Natural killer cell (primary cell): ENCODE results near the gene CCDC187. TPM values are rescaled to one million over a fixed set of nuclear protein-coding genes. Genes with fewer than 3 reads are reported as not detected.

ENCODE experiments used
- ATAC-seq, 3 donors: fragments of 150-1000 bp in 2 of 3; fragments of 200-7000 bp in 1 of 3; cut with Tn5 transposase; 1 replicate in 1 of 3; 2 replicates in 2 of 3; pipeline ENCODE4 v1.10.0; 2021; ENCODE audit warnings: mild to moderate bottlenecking in 2 of 3, moderate library complexity in 2 of 3
- DNase-seq, 2 donors: peaks; one replicate each; pipeline versions ENCODE4 v3.0.0 to v3.0.0-alpha.2; 2013 to 2021; ENCODE audit warnings: mixed read lengths in 1 of 2
- H3K27ac ChIP-seq: one replicate; pipeline ENCODE4 v1.5.1; 2013; ENCODE audit warnings: mild to moderate bottlenecking, low read length
- H3K27me3 ChIP-seq: one replicate; pipeline ENCODE4 v1.6.1; 2013; ENCODE audit warnings: low read length; ENCODE audit not compliant: control insufficient read depth, insufficient read depth
- H3K36me3 ChIP-seq: one replicate; pipeline ENCODE4 v1.6.1; 2013; ENCODE audit warnings: low read length; ENCODE audit not compliant: control insufficient read depth, insufficient read depth
- H3K4me1 ChIP-seq: one replicate; pipeline ENCODE4 v1.6.1; 2013; ENCODE audit warnings: low read length; ENCODE audit not compliant: control insufficient read depth, insufficient read depth
- H3K4me3 ChIP-seq: one replicate; pipeline ENCODE4 v1.5.1; 2013; ENCODE audit warnings: low read length
- H3K9me3 ChIP-seq: one replicate; pipeline ENCODE4 v1.6.1; 2013; ENCODE audit warnings: low read length; ENCODE audit not compliant: control insufficient read depth, insufficient read depth
- H3K27ac Mint-ChIP-seq, 2 donors: one replicate each; pipeline ENCODE4 v1.8.0; 2022; ENCODE audit warnings: mild to moderate bottlenecking in 2 of 2, mixed read lengths in 2 of 2, moderate library complexity in 1 of 2
- H3K27me3 Mint-ChIP-seq, 2 donors: one replicate each; pipeline ENCODE4 v1.8.0; 2022; ENCODE audit warnings: low read depth in 2 of 2, mixed read lengths in 2 of 2
- H3K36me3 Mint-ChIP-seq: one replicate; pipeline ENCODE4 v1.8.0; 2022; ENCODE audit warnings: mixed read lengths
- H3K4me1 Mint-ChIP-seq, 2 donors: one replicate each; pipeline ENCODE4 v1.8.0; 2022; ENCODE audit warnings: mixed read lengths in 2 of 2
- H3K4me3 Mint-ChIP-seq: one replicate; pipeline ENCODE4 v1.8.0; 2022; ENCODE audit warnings: mild to moderate bottlenecking, moderate library complexity, mixed read lengths
- H3K9me3 Mint-ChIP-seq, 2 donors: one replicate each; pipeline ENCODE4 v1.8.0; 2022; ENCODE audit warnings: mixed read lengths in 2 of 2
- WGBS: methylation state at CpG from one replicate; pipeline ENCODE4 v1.1.7; 2013; ENCODE audit warnings: missing lambda C conversion rate; ENCODE audit not compliant: insufficient coverage; 5-methylcytosine and 5-hydroxymethylcytosine counted together
- intact Hi-C: fragments of 100-400 bp; cut with micrococcal nuclease; formaldehyde crosslinking; loops from one replicate; pipeline ENCODE4 v1.14.2; 2022
- total RNA-seq, 4 donors: library from RNA; stranded (reverse); fragments of 120-200 nt in 1 of 4; gene quantifications; one replicate each; pipeline versions ENCODE4 v1.2.3 to v1.2.4, GENCODE V29; 2013 to 2022
- TF ChIP-seq, protein P1 (sequence below): fragments of 200-600 bp; IDR thresholded peaks from one replicate; pipeline ENCODE4 v1.8.0; 2022; ENCODE audit warnings: antibody characterized with exemption

The CCDC187 gene
- total RNA-seq, 3 donors from 2014 or later (not counting 1 experiment from before 2014, with no cell fraction given), result 0.18 TPM; not detected in 2

DNA sequence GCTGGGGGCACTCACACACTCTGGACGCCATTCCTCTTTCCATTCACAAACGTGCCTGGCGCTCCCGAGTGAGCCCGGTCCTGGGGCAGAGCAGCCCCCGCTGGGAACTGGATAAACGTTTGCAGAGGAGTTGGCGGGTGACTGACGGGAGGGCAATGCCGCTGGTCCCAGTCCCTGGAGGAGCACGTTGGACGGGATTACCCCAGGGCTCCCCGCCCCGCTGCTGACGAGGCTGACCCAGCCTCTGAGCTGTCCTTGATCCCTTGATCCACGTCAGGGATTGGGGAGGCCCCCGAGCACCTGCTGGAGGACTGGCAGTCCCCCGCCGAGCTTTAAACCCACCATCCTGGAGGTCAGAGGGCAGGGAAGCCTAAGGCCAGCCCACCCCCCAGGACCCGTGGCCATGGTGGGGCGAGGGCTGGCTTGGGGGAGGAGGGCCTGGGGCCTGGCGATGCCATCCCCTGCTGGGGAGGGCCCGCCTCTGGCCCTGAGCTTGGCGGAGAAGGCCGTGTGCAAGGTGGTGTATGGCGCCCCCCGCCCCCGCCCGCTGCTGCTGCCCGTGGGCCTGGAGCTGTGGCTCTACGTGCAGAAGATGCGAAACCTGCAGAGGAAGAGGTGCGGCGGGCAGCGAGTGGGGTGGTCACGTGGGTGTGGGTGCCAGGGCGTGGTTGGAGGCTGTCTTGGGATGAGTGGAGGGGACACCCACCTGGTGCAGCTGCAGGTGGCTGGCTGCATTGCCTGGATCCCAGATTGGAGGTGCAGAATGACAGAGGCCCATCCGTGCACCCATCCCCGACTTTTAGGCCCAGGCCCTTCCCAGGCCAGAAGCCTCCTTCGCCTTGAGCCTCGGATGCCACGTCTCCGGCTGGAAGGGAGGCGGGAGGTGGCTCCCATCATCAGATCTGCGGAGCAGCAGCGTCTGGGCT is 27.9 kb upstream of the CCDC187 start:
- WGBS, result 79% methylated on average over 46 of the region's 46 CpGs
- H3K36me3 Mint-ChIP-seq, result no peaks in the 10 kb centered on the region
- Histone ChIP-seq H3K4me3 (no peak overlapping the region), H3K36me3 (no peaks in the 10 kb centered on the region), H3K9me3 (no peaks in the 10 kb centered on the region), H3K27me3 (peaks cover 4% of the 10 kb centered on the region), H3K27ac (no peak overlapping the region), H3K4me1 (peaks cover 13% of the 10 kb centered on the region)
- H3K27me3 Mint-ChIP-seq, result peaks cover 0 to 3% of the 10 kb centered on the region in 2 donors
- no peak overlapping the region for H3K4me3 Mint-ChIP-seq
- no peak overlapping the region for H3K27ac Mint-ChIP-seq
- H3K9me3 Mint-ChIP-seq, result no peaks in the 10 kb centered on the region
- TF ChIP-seq, protein P1, sequence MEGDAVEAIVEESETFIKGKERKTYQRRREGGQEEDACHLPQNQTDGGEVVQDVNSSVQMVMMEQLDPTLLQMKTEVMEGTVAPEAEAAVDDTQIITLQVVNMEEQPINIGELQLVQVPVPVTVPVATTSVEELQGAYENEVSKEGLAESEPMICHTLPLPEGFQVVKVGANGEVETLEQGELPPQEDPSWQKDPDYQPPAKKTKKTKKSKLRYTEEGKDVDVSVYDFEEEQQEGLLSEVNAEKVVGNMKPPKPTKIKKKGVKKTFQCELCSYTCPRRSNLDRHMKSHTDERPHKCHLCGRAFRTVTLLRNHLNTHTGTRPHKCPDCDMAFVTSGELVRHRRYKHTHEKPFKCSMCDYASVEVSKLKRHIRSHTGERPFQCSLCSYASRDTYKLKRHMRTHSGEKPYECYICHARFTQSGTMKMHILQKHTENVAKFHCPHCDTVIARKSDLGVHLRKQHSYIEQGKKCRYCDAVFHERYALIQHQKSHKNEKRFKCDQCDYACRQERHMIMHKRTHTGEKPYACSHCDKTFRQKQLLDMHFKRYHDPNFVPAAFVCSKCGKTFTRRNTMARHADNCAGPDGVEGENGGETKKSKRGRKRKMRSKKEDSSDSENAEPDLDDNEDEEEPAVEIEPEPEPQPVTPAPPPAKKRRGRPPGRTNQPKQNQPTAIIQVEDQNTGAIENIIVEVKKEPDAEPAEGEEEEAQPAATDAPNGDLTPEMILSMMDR, result no peak
- intact Hi-C loops, result no loop called here
- H3K4me1 Mint-ChIP-seq, result no peaks in the 10 kb centered on the region
- DNase-seq (no peak), ATAC-seq (no peak)

DNA sequence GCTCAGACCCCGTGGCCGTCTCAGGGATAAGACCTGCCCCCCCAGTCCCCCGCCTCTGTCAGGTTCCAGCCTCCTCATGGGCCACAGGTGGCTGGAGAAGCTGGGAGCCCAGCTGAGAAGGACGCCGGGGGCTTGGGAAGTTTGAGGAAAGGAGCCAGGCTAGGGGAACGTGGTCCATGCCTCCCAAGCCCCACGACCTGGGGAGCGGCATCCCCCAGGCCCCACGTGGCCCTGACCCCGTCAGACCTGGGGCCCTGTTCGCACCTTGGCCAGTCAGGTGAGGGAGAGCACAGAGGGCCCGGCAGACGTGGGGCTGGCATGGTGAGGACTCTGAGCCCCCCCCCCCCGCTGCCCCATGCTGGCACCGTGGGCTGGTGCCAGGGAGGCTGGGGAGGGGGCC is 27.1 kb upstream of the CCDC187 start:
- H3K27me3 Mint-ChIP-seq, result peaks cover 0 to 3% of the 10 kb centered on the region in 2 donors
- no peaks in the 10 kb centered on the region for H3K36me3 ChIP-seq
- no peak for ATAC-seq
- DNase-seq, result no peak
- no peak overlapping the region for H3K4me3 Mint-ChIP-seq
- H3K9me3 Mint-ChIP-seq, result no peaks in the 10 kb centered on the region
- 94% methylated on average over 15 of the region's 15 CpGs for whole genome bisulfite sequencing
- peaks cover 20% of the 10 kb centered on the region for H3K4me1 ChIP-seq
- H3K4me1 Mint-ChIP-seq, result no peaks in the 10 kb centered on the region
- peaks cover 6% of the 10 kb centered on the region for H3K27me3 ChIP-seq
- H3K4me3 ChIP-seq, result no peak overlapping the region
- intact Hi-C loops, result no loop called here
- H3K27ac Mint-ChIP-seq, result no peak overlapping the region
- TF ChIP-seq, protein P1, result no peak
- no peaks in the 10 kb centered on the region for H3K36me3 Mint-ChIP-seq
- no peaks in the 10 kb centered on the region for H3K9me3 ChIP-seq
- no peak overlapping the region for H3K27ac ChIP-seq

DNA sequence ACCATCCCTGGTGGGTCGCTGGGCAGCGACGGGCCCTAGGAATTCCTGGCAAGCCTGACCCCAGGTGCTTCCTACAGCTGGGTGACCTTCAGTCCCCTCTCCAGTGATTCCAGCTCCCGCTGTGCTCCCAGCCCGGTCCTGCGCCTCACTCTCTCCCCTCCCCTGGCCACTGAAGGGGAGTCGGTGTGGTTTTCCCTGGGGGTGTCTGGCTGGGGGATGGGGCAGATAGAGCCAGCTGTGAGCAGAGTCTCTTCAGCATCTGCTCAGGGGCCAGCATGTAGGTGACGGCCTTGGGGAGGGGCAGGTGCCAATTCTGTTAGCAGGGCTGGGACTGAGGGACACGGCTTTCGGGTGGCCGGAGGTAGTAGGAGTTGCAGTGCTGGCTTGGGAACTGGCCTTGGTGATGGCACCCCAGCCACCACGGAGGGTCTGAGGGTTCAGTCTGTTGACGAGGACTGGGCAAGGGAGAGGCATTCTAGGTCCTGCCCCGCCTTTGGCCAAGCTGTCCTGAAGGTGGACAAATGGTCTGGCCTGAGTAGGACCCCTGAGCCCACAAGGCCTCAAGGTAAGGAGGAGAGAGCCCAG is 26.6 kb upstream of the CCDC187 start:
- no peak overlapping the region for H3K4me3 Mint-ChIP-seq
- WGBS, result 78% methylated on average over 12 of the region's 14 CpGs
- H3K36me3 Mint-ChIP-seq, result no peaks in the 10 kb centered on the region
- no peaks in the 10 kb centered on the region for H3K4me1 Mint-ChIP-seq
- no peaks in the 10 kb centered on the region for H3K9me3 Mint-ChIP-seq
- H3K27ac Mint-ChIP-seq, result no peak overlapping the region
- Histone ChIP-seq H3K9me3 (no peaks in the 10 kb centered on the region), H3K4me3 (no peak overlapping the region), H3K36me3 (no peaks in the 10 kb centered on the region), H3K4me1 (peaks cover 20% of the 10 kb centered on the region), H3K27me3 (peaks cover 6% of the 10 kb centered on the region), H3K27ac (no peak overlapping the region)
- ATAC-seq (no peak), DNase-seq (no peak)
- TF ChIP-seq, protein P1, result no peak
- intact Hi-C loops, result no loop called here
- H3K27me3 Mint-ChIP-seq, result peaks cover 0 to 3% of the 10 kb centered on the region in 2 donors
